Endothelial cell of umbilical vein (primary cell): Measurements from ENCODE around the gene ITPRID2.

Source experiments
- CTCF ChIP-seq, 2 donors: IDR thresholded peaks; 1 replicate in 1 of 2; 2 replicates in 1 of 2; pipeline ENCODE4 v1.5.1; 2011; ENCODE audit warnings: low read length in 2 of 2, mild to moderate bottlenecking in 2 of 2, moderate library complexity in 2 of 2, control low read depth in 1 of 2, inconsistent platforms in 1 of 2, low read depth in 1 of 2; ENCODE audit not compliant: insufficient read depth in 1 of 2; ENCODE audit errors: extremely low read depth in 1 of 2
- EZH2 ChIP-seq: IDR thresholded peaks from 2 replicates; pipeline ENCODE4 v1.6.1; 2012; ENCODE audit warnings: borderline replicate concordance, low read depth, mild to moderate bottlenecking, moderate library complexity, low read length, inconsistent platforms; ENCODE audit not compliant: severe bottlenecking
- FOS ChIP-seq: IDR thresholded peaks from 2 replicates; pipeline ENCODE4 v1.6.1; 2011; ENCODE audit warnings: mild to moderate bottlenecking, low read length, moderate library complexity, borderline replicate concordance; ENCODE audit not compliant: insufficient read depth
- MAX ChIP-seq: IDR thresholded peaks from 2 replicates; pipeline ENCODE4 v1.6.1; 2011; ENCODE audit not compliant: insufficient read depth, insufficient read length
- MYC ChIP-seq: IDR thresholded peaks from one replicate; pipeline ENCODE4 v1.6.1; 2011; ENCODE audit warnings: mild to moderate bottlenecking, low read depth, low read length
- POLR2A ChIP-seq: IDR thresholded peaks from 2 replicates; pipeline ENCODE4 v1.6.1; 2012; ENCODE audit warnings: low read depth, mild to moderate bottlenecking, control low read depth, low read length
- POLR2AphosphoS5 ChIP-seq: IDR thresholded peaks from 2 replicates; pipeline ENCODE4 v1.6.1; 2012; ENCODE audit warnings: low read depth, mild to moderate bottlenecking, control low read depth, low read length, moderate library complexity; ENCODE audit not compliant: insufficient read depth

GRCh38 chr2:181858600-181858999 lies 32.9 kb upstream of the ITPRID2 start:
- no peak for TF ChIP-seq POLR2A
- no peak for TF ChIP-seq CTCF (IDR thresholded peaks at IDR 0.05; ENCODE audit: extremely low read depth in 1 of 2, insufficient read depth in 1 of 2, low read depth in 1 of 2, low read length in 2 of 2)
- no peak for TF ChIP-seq POLR2AphosphoS5
- no peak for TF ChIP-seq EZH2
- no peak for TF ChIP-seq MAX
- TF ChIP-seq FOS: no peak
- no peak for TF ChIP-seq MYC
